ENCODE measurements around the gene RABL2B.
A peak's percentile ranks its signal among the peaks of the same experiment; 100 is the strongest.

RABL2B gene

DNA sequence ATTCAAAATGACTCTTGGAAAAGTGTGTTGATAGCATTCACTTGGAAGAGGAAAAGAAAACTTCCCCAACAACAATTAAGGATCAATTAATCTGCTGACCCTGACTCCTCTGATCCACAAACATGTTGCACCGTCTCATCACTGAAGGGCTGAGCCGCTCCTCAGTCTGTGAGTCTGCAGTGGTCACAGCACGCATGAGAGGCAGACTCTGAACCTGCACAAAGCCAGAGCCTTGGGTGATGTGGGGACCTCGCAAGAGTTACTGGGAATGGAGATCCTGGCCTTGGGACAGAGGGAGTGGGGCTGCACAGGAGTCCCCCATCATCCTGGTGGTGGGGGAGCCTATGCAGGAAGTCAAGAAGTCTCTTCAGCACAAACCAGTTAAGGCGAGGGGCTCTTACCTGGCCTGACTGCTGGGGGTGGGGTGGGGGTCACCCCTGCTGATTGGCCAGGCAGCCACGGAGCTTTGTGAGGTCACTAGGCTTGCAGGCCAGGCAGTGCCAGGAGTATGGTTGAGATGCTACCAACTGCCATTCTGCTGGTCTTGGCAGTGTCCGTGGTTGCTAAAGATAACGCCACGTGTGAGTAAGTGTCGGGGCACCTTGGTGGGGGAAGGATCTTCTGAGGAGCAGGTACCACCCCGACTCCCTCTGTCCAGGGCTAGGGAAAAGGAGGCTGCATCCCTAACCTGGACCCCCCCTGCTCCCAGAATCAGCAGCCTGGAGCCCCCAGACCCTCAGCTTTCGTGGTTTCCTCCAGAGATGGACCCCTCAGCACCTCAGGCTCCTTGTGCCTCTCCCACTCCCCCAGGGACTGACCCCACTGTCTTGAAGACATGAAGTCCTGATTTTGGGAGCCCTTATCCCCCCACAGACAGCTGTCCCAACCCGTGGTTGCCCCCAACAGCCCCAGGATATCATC, 45.4 kb downstream of the RABL2B start, which contains the start of gene ACR:
TSS of gene ACR (plus strand) at position 477 of the 921 bp plus-strand sequence. CDS start at position 509, 32 bp downstream.
- DNase-seq, result no peak

DNA sequence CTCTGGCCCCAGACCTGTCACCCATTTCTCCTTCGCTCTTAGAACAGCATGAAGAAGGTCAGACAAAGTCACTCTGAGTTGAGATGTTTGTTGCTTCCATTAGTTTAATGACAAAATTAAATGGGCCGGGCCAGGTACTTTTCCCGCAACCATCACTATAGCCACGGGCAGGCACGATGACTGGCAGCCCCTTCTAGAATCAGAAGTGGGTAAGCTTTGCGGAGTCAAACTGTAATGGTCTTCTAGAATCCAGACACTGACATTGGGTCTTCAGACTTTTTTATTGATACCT, 47.8 kb downstream of the RABL2B start:
- no peak for DNase-seq

DNA sequence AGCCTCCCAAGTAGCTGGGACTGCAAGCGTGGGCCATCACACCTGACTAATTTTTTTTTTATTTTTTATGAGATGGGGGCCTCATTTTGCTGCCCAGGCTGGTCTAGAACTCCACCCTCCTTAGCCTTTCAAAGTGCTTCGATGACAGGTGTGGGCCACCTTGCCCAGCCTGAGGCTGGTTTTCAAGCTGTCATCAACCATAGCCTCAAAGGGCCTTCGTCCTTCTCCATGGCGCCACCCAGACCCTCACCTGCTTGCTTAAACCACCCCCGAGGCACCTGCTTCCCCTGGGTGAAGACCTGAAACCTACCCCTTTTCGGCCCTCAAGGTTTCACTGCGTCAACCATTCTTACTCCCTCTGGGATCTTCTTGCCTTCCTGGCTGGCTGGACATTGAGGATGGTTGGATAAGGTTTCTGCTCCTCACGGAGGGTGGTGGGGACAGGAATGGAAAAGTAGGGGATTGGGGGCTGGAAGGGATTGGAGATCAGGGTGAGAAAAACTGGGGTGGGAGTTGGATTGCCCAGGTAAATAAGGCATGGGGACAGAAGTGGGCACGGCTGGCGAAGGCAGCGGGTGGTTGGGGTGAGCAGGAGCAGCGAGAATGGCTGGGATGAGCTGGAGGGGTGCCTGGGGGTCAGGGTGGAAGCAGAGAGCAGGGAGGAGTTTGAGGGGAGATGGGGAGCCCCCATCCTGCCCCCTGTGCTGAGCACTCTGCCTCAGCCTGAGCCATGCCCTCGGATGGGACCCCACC, 48.3 kb downstream of the RABL2B start:
- no peak for DNase-seq

DNA sequence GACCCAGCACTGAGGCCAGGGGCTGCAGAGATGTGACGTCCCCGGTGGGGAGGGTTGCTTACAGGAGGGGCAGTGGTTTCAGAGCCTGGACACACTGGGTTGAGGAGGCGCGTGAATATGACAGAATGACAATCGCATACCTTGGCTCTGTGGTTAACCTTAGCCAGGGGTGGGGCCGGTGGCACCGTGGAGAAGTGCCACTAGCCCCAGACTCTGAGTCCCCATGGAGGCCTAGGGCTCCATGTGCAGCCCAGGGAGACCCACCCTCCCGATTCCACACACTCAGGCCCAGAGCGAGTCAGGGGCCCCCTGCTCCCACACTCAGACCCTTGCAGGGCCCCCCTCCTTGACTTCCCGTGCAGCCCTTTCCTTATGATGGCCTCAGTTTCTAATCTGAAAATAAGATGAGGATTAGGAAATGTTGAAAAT, 49.1 kb downstream of the RABL2B start:
- DNase-seq, result no peak

DNA sequence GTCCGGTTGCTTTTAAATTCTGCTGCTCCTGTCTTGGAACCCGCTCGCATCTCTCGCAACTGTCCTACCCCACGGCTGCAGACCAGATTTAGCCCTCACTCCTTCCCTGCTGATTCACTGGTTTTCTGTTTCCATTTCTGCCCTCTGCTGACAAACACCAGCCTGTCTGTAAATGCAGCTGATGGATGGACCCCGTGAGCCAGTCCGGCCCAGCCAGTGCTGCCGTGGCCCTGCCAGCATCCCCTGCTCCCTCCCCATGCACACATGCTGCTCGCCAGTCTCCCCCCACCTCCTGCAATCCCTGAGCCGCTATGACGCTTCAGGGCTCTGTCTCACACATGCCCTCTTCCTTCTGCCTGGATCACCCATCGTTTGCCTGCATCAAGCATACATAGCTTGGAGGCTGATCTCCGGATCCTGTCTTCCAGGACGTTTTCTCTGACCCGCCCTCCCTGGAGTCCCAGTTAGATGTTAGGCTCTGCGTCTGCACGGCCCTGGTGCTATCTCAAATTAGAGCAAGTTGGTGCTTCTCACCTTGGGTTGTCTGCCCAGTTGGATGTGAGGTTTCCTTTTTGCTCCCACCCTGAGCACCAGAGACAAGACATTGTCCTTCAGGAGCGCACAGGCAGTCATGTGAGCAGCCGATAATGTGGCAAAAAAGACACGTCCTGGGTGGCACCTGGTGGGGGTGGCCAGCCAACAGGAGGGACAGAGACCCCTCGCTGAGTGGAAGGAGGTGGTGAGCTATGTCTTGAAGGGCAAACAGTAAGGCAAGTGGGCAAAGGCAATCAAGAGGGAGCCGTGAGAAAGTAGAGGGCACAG, 49.7 kb downstream of the RABL2B start:
- no peak for DNase-seq

DNA sequence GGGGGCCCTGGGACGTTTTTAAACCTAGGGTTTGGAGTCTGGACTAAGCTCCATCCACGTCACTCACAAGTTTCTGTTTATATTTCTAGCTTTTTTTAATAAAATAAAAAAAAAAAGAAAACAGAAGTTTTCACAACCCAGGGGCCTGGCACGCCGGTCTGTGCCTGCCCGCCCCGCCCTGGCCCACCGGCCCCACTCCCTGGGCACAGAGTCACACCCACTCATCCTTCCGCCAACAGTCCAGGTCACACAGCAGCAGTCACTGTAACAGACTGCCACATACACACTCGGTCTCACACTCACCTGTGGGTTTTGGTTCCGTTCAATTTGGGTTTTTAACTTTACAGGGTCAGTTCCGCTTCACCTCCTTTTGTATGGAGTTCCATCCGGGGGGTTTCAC, 50.8 kb downstream of the RABL2B start:
- DNase-seq, result no peak

DNA sequence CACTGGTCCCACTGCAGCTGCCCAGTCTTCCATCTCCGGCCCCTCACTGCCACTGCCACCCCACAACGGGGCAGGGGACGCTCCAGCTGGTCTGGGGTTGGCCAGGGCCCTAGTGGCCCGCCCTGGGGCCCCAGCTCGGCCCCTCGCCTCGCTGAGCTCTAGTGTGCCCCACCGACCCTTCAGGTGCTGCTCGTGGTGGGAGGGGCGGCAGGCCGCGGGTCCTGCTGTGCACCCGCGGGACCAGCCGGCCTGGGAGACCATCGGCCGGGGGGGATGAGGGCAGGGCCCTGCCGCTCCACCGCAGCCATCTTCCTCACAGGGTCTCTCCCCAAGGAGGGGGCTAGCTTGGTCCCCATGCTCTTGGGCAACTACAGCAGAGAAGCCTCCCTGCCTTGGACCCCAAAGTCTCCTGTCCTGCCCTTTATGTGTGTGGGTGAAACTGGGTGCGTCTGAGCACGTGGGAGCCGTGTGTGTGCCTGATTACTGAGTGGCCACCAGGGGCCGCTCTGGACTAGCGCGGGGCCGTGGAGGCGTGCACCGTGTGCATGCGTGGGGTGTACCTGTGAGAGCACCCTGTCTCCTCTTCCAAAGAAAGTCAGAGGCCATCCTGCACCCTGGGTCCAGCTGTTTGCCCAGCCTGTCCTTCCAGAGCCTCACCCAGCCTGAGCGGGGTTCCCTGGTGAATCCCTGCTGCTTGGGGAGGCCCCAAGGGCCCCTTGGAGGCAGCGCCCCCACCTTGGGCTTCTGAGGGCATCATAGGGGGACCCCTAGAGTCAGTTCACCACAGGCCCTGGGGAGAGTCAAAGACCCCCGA, 51.4 kb downstream of the RABL2B start:
- no peak for DNase-seq

DNA sequence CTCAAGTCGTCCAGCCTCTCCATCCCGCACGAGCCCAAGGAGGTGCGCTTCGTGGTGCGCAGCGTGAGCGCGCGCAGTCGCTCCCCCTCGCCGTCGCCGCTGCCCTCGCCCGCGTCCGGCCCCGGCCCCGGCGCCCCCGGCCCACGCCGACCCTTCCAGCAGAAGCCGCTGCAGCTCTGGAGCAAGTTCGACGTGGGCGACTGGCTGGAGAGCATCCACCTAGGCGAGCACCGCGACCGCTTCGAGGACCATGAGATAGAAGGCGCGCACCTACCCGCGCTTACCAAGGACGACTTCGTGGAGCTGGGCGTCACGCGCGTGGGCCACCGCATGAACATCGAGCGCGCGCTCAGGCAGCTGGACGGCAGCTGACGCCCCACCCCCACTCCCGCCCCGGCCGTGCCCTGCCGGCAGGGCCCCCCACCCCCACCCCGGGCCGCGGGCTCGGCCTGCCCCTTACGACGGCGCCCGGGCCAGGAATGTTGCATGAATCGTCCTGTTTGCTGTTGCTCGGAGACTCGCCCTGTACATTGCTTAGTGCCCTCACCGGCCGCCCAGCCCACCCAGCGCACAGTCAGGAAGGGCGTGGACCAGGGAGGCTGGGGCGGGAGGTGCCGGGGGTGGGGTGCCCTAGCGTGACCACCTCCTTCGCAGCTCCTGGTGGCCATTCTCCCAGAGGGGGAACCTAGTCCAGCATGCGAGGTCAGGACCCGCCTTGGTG, 52.3 kb downstream of the RABL2B start:
- no peak for DNase-seq

DNA sequence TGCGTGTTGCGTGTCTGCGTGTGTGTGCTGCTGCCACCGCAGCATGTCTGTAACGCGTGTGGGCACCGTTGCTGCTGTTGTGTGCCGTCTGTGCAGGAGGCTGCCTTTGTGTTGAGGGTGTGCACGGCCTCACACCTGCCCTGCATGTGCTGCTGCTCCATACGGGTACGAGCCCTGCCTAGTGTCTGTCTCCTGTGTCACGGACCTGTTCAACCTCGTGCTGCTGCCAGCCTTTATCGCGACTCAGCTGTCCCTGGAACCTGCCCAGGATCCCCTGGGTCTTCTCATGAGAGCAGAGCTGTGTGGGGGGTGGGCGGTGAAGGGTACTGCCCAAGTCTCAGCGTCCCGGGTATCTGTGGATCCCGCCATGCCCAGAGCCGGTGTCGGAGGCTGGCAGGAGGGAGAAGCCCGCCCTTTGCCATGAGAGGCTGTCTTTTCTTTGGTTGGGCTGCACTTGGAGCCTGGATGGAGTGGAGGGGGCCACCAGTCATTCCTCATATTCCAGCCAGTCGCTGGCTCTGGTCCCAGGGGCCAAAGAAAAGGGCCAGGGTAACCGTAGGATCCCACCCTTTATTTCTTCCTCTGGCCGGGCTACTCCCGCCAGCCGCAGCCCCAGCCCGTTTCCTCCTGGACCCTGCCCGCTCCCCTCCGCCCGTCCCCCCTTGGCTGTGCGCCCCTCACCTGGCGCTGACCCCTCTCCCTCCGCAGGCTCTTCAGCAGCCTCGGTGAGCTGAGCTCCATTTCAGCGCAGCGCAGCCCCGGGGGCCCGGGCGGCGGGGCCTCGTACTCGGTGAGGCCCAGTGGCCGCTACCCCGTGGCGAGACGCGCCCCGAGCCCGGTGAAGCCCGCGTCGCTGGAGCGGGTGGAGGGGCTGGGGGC, 53.2 kb downstream of the RABL2B start:
- DNase-seq, result no peak

DNA sequence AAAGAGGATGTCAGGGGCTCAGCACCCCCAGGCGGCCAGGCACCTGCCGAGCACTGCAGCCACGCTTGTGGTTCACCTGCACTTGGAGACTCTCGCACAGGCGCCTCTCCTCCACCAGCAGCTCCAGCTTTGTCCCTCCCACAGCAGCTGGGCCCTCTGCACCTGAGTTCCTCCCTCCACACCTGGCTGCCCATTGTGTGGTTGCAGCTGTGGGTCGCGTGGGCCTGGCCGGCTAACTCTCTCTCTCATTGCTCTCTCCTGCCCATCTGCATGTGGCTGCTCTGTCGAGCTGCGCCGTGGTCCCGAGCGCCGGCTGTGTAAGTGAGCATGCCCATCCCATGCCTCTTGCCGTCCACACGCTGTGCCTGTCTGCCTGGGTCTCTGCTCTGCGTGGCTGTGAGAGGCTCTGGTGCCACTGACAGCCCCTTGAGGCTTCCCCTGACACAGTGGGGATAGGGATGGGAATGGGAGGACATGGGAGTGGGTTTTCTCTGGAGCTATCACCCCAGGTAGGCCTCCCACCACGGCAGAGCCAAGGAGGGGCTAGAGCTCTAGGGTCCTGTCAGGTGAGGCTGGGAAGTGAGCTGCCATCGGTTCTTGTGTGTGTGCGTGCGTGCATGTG, 53.9 kb downstream of the RABL2B start:
- no peak for DNase-seq

DNA sequence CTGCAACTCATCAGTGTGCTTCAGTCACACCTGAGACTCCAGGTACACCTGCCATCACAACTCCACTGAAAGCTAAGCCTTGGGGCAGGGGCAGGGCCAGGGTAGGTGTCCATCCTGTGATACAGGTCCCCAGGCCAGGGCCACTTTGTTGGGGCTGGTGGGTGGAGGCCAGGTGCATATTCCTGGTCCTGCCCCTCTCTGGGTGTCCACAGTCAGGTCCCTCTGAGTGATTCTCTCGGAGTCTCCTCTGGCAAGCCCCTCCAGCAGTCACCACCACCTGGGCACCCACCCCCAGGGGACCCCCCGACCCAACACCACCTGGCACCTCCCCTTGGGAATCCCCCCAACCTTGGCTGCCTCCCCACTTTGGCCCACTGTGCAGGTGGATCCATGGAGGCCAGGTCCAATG, 54.9 kb downstream of the RABL2B start:
- DNase-seq, result no peak

DNA sequence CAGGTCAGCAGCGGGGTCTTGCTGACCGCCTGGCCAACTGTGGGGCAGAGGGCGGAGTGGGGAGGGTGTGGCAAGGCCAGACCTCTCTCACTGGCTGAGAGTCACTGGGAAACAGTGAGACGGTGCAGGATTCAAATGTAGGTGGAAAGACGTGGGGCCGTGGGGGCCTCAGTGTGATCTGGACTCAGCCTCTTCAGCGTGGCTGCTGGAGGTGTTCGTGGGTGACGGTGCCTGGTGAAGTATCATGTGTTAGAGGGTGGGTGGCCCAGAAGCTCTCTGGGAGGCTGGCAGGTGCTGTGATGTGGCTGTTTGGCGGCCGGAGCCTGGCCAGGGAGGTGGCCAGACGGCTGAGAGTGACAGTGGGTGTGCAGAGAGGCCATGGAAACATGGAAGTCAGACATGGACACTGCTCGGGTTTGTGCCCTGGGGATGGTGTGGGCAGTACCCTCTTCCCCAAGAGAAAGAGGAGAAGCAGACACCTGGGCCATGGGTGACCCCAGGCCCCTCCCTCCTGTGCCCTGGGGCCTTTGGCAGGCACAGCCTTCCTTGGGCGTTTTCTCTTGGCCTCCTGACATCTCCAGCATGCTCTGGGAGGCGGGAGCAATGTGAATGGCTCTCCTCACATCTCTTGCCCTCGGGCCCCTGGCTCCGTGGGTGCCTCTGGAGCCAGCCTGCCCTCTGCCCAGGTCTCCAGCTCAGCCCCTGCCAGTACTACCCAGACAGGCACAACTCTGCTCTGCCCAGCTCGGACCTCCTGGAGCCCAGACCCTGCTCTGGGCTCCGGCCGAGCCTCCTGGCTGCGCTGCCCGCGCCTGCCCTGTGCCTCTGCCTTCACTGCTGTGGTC, 55.5 kb downstream of the RABL2B start:
- DNase-seq, result no peak

DNA sequence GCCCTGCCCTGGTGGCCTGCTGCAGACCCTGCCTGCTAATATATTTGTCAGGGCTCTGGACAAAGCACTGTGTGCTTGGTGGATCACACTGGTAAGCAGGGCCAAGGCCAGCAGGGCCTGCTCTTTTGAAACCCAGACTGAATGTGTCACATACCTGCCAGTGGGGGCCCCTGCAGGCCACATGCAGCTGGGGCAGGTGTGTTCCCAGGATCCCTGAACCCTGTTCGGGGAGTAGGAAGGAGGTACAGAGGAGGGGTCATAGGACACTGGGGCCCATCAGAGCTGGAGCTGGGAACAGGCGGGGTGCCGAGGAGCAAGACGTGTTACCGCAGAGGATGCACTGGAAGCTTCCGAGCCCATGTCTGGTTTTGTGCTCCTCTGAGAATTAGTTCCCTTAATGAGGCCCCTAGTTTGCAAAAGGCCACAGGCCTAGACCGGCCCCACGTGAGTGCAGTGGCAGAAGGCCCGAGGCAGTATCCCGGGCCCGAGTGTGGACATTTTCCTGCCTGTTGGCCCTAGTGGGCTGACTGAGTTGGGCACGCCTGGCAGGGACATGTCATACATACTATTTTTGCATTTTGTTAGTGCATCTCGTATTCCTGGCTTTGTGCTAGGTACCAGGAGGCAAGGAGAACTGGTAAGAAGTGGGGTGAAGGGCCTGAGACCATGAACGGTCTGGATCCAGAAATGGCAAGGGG, 56.6 kb downstream of the RABL2B start:
- no peak for DNase-seq

DNA sequence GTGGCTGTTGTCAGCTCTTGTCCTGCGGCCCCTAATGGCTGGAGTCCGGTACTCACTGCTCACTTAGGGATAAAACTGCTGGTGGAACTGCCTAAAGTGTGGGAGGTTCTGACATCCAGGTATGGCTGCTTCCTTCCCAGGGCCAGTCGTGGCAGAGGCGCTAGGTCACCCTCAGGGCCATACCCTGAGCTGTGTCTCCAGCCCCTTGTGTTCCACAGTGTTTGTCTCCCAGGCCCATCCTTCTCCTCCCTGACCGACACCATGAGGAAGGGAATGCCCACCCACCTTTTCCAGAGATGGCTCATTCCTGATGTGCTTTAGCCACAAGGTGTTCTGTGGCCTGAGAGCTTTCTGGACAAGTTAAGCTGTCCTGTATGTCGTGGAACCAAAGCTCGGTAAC, 57.8 kb downstream of the RABL2B start:
- no peak for DNase-seq

DNA sequence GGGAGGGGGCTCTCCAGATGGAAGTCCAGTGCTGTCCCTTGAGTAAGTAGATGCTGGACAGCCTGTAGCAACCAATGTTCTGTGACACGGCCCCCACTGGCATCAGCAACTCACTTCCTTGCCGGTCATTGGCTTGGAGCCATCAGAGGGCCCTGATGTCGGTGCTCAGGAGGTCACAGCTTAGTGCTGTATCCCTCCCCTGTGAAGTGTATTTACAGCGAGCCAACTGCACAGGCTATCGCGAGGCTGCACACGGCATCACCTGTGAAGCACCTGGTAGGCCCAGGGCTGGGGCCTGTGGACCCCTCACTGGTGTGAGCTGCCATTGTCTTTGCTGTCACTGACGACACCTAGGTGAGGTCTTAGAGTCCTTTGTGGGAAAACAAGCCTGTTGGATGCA, 58.8 kb downstream of the RABL2B start:
- DNase-seq, result no peak

DNA sequence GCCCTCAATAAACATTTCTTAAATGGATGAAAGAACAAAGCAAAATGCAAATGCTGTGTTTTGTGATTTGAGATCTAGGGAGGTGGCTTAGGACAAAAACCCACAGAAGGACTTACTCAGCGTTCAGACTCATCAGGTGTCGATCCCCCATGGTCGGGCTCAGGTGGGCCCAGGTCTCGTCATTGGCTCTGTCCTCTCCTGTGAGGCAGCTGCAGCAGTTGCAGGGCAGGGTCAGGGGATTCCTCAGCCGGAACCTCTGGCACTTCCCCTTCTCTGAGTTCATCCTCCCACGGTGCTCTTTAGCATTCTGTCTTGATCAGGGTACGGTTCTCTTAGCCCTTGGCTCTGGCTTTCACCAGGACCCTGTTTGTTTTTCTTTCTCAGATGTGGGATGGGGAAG, 59.4 kb downstream of the RABL2B start:
- DNase-seq, result peak; percentile 59 to 61

DNA sequence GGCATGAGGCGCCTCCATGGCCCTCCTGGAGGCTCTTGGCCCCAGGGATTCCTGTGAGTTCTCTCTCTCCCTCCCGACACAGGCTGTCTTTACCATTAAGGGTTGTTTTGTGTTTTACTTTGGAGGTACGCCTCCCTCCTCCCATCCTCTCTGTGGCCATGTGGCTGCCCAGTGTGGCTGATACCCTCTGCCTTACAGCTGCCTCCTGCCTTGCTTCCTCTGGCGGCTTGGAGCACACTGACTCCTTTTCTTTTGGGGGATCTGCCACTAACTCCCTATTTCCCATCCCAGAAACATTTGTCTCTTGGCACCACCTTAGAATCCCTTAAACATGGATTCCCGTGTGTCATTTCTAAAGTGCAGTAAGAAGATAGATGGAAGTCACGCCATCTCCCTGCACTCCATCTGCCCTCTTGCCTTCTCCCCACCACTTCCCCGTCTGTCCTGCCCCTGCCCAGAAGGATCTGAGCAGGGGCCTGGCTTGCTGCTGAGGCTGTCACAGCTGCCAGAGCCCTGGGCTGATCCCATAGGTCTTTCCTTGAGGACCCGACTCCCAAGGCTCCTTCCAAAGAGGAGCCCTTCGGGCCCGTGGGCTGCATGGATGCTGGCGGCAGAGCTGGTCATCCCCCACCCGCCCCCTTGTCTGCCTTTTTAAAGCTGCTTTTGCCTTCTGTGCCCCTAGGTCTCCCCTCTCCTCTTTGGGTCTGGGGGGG, 60.6 kb downstream of the RABL2B start:
- DNase-seq, result no peak
